Activated CD8-positive, alpha-beta memory T cell treated with anti-CD3 and anti-CD28 coated beads for 36 hours (primary cell): ENCODE measurements around the gene MZT2A. TPM values are rescaled to one million over a fixed set of nuclear protein-coding genes. Genes with fewer than 3 reads are reported as not detected.
"Not testable (repeated sequence)": the region's sequence is repeated elsewhere in the genome, so short reads cannot be mapped to it uniquely, and the experiment has no call there.

ENCODE experiments used
- CTCF ChIA-PET: fragments of 350-600 bp; sonication (Branson Sonifier 250); formaldehyde crosslinking; loops from one replicate; lab custom pipeline; 2021; ENCODE audit warnings: antibody characterized with exemption; lab: Charles Lee
- POLR2A ChIA-PET: fragments of 350-600 bp; sonication (Branson Sonifier 250); formaldehyde crosslinking; loops from one replicate; lab custom pipeline; 2021; ENCODE audit warnings: antibody characterized with exemption; lab: Charles Lee
- total RNA-seq, 2 experiments: library from RNA; stranded (reverse); gene quantifications; one replicate each; pipeline ENCODE4 v1.2.3, GENCODE V29; 2021

MZT2A gene
- total RNA-seq, 2 experiments from 2014 or later = 156 to 163 TPM

DNA sequence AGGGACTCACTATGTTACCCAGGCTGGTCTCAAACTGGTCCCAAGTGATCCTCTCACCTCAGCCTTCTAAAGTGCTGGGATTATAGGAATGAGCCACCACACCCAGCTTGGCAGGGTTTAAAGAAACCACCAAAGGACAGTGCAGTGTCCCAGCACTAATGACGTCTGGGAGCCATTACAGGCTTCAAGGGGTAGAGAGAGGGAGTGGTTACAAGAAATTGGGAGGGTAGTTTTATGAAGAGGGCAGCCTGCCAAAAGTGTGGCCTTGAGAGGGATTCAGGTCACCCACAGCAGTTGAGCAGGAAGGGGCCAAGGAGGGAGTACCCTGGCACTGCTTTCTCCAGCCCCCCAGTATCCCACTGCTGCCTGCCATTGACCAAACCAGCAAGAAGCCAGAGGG is 15.0 kb downstream of the MZT2A start:
- POLR2A ChIA-PET, CTCF ChIA-PET: not testable (repeated sequence)

DNA sequence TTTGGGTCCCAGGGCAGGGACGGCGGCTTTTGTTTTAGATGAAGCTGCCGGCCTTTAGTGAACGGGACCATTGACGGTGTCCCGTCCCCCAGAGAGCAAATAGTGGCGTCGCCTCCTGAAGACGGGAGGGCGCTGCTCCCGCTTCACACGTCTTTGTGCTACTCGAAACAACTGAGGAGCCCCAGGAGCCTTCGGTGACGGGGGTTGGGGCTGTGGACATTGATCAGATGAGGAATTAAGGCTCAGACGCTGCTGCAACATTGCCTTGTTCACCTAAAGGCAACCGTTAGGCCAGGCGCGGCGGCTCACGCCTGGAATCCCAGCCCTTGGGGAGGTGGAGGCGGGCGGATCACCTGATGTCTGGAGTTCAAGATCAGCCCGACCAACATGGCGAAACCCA is 15.8 kb downstream of the MZT2A start:
- POLR2A ChIA-PET, CTCF ChIA-PET: not testable (repeated sequence)

DNA sequence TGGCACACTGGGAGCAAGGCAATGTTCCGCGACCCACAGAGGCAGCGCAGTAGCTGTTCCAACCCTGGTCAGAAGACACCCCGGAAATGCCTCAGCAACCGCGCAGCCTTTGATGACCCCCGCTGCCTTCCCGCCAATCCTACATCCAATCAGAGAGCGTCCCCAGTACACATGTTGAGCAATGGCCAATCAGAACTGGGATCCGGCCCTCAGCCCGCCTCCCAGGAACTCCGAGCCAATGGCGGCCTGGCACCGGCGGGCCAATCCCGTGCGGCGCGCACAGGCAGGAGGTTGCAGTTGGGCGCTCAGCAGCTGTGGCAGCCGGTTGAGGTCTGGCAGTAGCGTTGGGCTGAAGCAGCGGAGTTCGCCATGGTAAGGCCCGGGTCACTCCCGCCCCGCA is 16.4 kb downstream of the MZT2A start, which contains the start of gene TUBA3D:
Gene TUBA3D, plus strand, starts transcription at position 289 of the 400 bp plus-strand sequence. Its CDS starts 81 bp downstream, at position 370.
- POLR2A ChIA-PET = no interaction called here
- CTCF ChIA-PET = no interaction called here

DNA sequence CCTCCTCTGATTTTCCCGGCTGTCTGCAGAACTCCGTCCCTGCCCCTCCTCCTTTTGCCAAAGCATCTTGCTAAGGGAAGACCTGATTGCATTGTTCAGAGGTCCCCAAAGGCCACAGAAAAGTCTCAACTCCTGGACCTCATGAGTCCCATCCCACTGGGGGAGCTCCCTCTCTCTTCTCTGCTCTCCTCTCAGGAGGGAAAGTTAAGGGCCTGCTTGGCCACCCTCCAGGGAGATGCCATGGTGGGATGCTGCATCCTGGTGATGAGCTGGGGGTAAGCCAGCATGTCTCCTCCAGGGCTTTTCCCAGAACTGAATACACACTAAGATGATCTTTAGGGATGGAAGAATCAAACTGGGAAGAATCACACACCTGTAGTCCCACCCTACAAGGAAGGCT is 18.9 kb downstream of the MZT2A start:
- CTCF ChIA-PET, POLR2A ChIA-PET: not testable (repeated sequence)

DNA sequence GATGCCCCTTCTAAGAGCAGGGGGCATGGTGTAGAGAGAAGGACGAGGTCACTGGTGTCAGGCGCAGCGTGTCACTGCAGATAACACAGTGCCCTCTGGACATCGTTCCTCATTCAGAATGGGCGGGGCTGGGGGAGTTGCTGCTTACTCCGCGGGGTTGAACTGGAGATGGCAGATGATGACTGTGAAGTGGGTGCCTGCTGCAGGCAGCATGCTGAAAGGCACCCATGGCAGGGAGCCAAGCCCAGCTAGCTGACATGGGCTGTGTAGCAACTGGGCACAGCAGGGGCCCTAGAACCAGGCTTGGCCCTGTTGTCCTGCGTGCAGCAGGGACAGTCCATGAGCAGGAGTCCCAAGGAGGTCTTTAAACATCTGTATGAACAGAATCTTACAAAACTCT is 20.6 kb downstream of the MZT2A start:
- CTCF ChIA-PET, POLR2A ChIA-PET: not testable (repeated sequence)

DNA sequence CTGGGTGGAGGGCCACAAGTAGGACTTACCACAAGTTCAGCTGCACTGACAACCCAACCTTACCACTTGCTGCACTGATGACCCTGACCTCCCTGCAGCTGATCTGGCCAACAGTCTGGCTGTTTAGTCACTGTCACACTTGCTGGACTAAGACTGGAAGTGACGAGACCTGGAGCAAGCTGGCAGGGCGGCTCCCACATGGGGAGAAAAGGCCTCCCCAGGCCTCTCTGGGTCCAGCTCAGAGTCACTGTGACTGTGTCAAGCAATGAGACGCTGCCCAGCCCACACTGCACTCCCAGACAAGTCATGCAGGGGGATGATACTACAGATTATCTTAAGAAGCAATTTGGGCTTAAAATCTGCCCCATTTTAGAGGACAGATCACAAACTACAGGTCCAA is 21.3 kb downstream of the MZT2A start:
- CTCF ChIA-PET = not testable (repeated sequence)

DNA sequence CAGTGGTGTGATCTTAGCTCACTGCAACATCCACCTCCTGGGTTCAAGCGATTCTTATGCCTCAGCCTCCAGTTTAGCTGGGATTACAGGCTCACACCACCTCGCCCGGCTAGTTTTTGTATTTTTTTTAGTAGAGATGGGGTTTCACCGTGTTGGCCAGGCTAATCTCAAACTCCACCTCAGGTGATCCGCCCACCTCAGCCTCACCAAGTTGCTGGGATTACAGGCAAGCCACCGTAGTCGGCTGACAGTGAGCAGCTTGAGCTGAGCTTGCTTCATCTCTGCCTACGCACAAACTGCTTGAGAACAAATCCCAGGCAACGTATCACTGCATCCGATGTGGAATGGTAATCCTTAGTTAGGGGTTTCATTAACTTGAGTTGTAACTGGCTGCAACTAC is 24.5 kb downstream of the MZT2A start:
- CTCF ChIA-PET, POLR2A ChIA-PET: not testable (repeated sequence)

More for the DNA sequence above, 21.3 kb downstream of the MZT2A start:
- POLR2A ChIA-PET = not testable (repeated sequence)

DNA sequence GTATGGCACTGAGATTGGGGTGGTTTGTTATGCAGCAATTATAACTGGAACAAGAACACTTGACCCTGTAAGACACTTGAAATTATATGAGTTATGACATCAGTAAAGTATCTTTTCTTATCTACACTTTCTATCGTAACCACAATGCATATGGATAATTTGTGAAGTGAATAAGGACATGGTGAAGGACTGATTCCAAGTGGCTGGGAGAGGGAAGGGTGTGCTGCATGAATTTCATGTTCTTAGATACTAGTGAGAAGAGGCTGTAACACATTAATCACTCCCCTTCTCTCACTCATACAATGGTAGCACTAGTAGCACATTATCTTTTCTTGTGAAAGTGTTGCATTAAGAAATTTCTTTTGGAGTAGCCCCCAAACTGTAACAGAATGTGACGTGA is 37.3 kb downstream of the MZT2A start:
- CTCF ChIA-PET, POLR2A ChIA-PET: not testable (repeated sequence)

DNA sequence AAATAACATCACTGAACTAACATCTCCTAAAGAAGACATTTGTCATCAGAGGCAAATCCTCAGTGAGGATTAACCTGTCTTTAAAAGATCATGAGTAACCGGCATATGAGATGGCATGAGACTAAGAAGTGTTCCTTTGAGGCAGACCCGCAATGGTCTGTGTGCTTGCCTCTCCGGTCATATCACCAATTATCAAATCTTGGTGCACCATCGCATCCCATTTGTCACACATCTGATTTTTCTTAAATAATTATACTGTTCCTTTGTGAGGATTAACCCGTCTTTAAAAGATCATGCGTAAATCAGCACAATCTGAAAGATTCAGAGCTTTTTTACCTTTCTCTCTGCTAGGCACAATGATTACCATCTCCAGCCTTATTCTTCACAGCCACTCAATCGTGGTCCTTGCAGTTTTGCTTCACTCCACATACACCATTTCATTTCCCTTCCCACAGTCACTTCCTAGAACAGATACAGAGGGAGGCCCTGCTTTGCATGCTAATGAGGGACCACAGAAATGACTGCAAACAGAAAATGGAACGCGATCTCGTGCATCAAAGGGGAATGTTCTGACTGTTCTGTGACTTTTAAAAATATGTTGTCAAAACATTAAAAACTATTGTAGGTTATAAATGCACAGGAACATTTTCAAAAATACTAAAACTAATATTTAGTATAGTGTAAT is 40.8 kb downstream of the MZT2A start:
- POLR2A ChIA-PET, CTCF ChIA-PET: not testable (repeated sequence)

DNA sequence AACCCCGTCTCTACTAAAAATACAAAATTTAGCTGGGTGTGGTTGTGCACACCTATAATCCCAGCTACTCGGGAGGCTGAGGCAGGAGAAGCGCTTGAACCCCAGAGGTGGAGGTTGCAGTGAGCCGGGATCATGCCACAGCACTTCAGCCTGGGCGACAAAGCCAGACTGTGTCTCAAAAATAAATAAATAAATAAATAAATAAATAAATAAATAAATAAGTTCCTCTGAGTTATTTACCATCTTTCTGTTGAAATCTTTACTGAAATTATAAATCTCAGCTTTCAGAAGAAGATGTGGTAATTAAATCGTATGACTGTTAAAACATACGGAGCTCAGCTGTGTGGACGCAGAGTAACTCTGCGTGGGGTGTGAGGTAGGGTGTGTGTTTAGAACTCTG is 44.2 kb downstream of the MZT2A start:
- CTCF ChIA-PET, POLR2A ChIA-PET: not testable (repeated sequence)

DNA sequence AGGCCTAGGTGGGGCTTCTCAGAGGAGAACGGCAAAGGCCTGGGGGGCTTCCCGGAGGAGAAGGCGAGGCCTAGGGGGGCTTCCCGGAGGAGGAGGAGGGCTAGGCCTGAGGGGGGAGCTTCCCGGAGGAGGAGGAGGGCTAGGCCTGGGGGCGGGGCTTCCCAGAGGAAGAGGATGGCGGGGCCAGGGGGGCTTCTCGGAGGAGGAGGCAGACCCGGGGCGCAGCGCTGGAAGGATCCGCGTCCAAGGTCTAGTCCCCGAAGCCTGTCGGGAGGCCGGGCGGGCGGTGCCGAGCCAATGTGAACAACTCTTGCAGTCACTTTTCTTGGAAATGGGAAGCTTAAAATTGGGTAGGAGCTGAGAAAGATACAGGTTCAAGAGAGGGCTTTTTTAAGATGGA is 46.3 kb downstream of the MZT2A start:
- ChIA-PET CTCF (no interaction called here), POLR2A (no interaction called here)

DNA sequence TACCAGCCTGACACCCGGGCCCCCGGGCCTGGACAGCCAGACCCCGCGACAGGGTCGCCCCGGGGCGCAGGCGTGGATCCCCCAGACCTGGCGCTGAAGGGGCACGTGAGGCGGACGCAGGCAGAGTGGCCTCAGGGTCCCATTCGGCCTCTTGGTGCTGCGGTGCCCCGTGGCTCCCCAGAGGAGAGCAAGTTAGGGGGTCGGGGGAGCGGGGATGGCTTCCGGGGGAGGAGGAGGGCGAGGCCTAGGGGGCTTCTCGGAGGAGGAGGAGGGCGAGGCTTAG is 46.7 kb downstream of the MZT2A start:
- POLR2A ChIA-PET, CTCF ChIA-PET: not testable (repeated sequence)

DNA sequence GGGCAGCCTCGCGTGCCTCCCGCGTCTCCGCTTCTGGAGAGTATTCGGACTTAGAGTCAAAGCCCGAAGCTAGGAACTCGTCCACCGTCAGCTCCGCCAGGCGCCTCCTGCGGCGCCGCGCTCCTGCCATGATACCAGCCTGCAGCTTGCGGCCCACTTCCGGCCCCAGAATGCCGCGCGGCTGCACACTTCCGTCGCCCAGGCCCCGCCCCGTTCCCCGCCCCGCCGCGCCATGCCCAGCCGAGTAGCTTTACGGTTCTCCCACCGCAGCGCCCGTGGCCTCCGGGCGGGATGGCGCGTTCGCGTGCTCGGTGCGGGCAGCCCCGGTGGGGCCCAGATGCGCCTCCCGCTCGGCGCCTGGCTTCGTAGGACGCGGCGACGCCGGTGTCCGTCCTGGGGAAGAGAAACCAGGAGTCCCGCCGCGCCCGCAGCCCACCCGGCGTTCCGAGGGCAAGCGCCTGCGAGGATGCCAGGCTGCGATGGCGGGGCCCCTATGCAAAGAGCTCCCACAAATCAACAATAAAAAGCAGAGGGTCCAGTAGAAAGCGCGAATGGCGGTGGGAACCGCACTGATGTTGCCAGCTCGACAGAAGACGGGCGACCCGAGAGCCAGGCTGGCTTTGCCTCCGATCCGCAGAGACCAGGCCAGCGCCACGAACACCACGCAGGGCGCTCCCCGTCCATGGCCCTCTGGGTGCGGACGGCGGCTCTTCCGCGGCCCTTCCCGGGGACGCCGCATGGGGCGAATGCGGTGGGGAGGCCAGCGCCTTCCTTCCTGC is 47.3 kb downstream of the MZT2A start:
- POLR2A ChIA-PET, CTCF ChIA-PET: not testable (repeated sequence)

DNA sequence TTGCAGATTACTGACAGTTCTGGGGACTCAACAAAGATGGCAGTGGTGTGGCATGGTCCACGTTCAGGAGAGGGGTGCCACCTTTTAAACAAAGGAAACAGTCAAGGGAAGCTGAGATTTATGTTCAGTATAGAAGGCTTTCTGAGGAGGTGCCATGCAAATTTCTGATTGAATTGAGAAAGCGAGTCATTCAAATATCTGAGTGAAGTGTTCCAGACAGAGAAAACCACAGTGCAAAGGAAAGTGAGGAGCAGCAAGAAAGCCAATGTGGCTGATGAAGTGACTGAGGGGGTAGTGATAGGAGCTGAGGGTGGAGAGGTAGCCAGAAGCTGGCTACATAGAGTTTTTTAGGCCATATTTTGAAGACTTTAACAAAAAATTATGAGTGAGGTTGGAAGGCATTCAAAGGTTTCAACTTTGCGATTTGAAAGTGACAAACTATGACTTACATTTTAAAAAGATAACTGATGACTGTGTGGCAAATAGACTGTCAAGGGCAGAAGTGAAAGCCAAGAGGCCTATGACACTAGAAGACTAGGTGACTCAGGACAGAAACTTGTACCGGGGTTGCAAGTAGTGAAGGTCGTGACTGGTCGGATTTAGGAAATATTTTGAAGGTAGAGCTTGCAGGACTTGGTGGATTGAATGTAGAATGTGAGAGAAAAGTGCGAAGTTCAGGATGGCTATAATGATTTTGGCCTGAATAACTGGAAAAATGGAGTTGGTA is 51.3 kb downstream of the MZT2A start:
- CTCF ChIA-PET = not testable (repeated sequence)

More for the DNA sequence above, 51.3 kb downstream of the MZT2A start:
- POLR2A ChIA-PET = not testable (repeated sequence)

Other genes starting within 250 kb of the MZT2A start
- not detected for gene RAB6D, start 128.2 kb downstream of the MZT2A start, total RNA-seq
- not detected for gene TUBA3D, start 16.3 kb downstream of the MZT2A start, total RNA-seq
- 1 to 10 TPM; 5.2 to 5.7 TPM for gene CCDC74A, start 35.5 kb upstream of the MZT2A start, total RNA-seq